Head of caudate nucleus (tissue), 42 donors: ENCODE results near the gene SEH1L.
"Not testable (repeated sequence)": the region's sequence is repeated elsewhere in the genome, so short reads cannot be mapped to it uniquely, and the experiment has no call there.

ENCODE experiments used
- DNase-seq, 42 donors: peaks; one replicate each; pipeline versions ENCODE4 v3.0.0 to v3.0.0-alpha.2; 2020 to 2021; ENCODE audit warnings: mixed read lengths in 7 of 42
- intact Hi-C: fragments of 100-400 bp; cut with DNase I; formaldehyde crosslinking; loops from one replicate; pipeline ENCODE4 v1.15.0; 2022

Gene SEH1L

DNA sequence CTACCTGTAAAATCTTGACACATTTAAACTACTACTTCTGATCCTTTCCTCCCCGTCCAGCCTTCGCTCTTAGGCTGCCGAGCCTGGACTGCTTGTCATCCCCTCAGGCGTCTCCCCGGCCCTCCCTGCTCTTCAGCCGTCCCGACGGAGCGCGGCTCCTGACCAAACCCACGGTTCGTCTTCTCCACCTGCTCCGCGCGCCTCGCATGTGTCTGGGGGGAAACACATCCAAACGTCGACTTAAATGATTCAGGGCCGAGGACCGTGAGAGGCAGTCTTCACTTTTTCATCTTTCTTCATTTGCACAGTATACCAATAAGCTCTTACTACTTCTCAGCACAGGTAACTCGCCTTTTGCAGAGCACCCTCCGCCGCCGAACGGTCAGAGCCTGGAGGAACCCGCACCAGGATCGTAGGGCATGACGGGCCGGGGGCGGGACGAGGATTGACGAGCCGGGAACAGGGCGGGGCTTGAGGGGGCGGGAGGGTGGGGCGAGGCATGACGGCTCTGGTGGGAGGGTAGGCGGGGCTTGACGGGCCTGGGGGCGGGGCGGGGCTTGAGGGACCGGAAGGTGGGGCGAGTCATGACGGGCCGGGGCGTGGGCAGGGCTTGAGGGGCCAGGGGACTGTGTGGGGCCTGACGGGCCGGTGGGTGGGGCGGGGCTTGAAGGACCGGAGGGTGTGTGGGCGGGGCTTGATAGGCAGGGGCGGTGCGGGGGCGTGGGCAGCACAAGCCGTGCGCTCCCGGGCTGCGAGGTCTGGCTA is at the start of gene SEH1L:
Gene SEH1L (plus strand): TSS at position 727 of the 765 bp plus-strand sequence. CDS start 111 bp downstream, outside the sequence.
- intact Hi-C loops, result loop anchor here (2.0 to 5.0 kb wide), 3 partner anchors 43 to 570 kb away; partner anchors contain the start of genes AFG3L2, CEP192 and PTPN2
- DNase-seq, result peak; percentile 95 to 100 (median 99)

GRCh38 chr18:12901208-12901607 is 46.6 kb upstream of the SEH1L start:
- intact Hi-C loops, result not testable (repeated sequence)

DNA sequence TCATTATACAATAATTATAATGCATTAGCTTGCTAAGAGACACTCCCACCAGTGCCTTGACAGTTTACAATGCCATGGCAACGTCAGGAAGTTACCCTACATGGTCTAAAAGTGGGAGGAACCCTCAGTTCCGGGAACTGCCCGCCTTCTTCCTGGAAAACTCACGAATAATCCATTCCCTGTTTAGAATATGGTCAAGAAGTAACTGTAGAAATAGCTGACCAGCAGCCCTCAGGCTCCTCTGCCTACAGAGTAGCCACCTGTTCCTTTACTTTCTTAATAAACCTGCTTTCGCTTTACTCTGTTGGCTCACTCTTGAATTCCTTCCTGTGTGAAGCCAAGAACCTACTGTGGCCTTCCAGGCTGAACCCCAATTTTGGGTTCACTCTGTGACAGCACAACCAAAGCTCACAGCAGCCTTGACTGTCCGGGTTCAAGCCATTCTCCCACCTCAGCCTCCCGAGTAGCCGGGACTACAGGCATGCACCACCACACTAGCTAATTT is 43.7 kb upstream of the SEH1L start:
- intact Hi-C loops, result no loop called here
- DNase-seq, result no peak

More at GRCh38 chr18:12901208-12901607, 46.6 kb upstream of the SEH1L start:
- not testable (repeated sequence) for DNase-seq

GRCh38 chr18:12906119-12906518 is 41.7 kb upstream of the SEH1L start:
- no peak for DNase-seq
- intact Hi-C loops, result no loop called here

DNA sequence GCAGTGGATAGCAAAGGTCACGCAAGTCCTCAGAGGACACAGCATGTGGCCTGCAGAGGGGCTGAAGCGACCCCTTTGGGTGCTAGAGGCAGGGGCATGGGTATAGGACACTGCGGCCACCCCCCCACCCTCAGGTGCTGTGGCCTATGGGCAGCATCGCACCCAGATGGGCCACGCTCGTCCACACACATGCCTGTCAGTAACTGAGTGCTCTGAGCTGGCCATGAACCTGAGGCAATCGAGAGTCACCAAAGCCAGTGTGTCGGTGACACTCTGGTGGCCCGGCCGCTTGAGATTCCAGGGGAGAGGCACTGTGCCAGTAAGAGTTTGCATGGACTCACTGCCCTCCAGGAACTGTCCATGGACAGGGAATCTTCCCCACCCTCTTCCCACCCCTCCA is 41.0 kb upstream of the SEH1L start:
- intact Hi-C loops, result no loop called here
- no peak for DNase-seq

DNA sequence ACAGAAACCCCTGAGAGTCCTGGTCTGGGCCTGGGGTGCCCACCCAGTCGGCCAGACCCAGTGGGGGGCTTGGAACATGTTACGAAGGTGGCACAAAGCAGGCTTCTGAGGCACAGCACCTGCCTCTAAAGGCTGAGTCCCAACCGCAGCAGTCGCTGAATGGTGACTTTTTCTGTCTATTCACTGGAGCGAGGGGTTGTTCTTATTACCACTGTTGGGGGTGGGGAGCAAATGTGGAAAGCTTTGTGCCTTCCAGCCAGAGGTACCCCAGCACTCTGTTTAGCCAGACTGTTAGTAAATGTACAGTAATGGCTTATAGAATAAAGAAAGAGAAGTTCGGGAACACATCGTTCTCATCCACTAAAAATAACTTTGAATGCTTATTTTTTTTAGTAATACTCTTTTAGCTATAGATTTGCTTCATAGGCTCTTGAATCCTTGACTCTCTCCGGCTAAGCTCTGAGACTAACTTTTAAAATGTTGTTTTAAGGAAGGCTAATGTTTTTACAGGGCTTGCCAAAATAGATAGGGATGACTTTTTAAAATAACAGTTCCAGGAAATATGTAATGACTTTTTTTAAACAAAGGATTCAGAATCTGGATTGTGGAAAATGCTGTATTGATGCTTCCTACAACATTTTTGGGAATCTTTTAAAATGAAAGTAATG is 40.4 kb upstream of the SEH1L start:
- intact Hi-C loops, result no loop called here
- no peak for DNase-seq

- DNase-seq, result peak in 3 of 42 donors; percentile 22 to 45 (median 23)
- intact Hi-C loops, result no loop called here
These were observed 39.1 kb upstream of the SEH1L start for GRCh38 chr18:12908706-12909105.

GRCh38 chr18:12911025-12911928 is 36.5 kb upstream of the SEH1L start:
- intact Hi-C loops, result no loop called here
- peak in 17 of 42 donors; percentile 3 to 65 (median 27) for DNase-seq

DNA sequence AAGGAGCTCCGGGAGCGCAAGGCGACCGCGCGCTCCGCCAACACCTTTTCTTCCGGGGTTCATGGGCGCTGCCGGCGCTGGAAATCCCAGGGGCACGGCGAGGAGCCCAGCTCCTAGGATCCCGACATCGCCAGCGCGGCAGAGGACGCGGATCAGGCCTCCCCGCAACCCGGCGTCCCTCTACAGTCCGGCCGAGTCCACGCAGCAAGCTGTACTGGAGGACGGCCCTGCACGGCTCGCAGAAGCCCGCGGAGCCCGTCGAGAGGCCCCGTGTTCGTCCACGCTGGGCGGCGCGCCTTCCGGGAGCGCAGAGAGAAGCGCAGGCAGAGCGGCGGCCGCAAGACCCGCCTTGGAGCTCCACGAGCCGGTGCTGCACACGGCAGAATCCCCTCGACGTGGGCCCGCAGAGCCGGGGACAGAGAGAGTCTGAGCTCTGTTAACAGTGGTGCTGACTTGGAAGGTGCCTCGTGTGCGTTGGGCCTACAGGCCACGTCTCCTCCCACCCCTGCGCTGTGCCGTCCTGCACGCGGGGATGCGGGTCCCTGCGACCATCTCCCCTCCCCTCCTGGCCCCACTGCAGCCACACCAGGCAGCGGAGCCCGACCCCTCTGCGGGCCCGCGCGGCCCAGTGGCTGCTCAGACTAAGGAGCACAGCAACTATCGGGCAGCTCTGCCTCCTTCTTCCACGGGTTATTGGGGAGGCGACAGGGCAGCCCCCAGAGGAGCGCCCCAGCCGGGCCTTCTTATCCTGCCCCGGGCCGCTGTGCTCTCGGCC is 35.7 kb upstream of the SEH1L start:
- intact Hi-C loops, result no loop called here
- DNase-seq, result no peak

DNA sequence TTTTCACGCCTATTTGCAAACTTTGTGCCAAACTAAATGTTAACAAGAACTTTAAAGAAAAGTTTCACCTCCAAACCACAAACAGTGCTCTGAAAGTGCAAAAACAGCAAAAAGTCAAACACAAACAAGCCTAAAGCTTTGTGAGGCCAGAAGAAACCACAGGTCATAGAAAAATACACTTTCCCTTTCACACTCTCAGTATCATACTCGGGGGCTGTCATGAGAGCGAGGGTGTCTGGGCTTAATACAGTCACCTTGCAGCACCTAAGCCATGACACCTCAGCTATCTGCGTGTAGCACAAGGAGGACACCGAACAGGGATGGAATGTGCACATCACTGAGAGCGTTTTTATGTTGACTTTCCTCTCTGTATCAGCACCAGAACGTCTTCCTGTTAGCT is 26.6 kb upstream of the SEH1L start:
- intact Hi-C loops, result no loop called here

GRCh38 chr18:12922266-12922665 is 25.5 kb upstream of the SEH1L start:
- DNase-seq, result no peak
- intact Hi-C loops, result no loop called here

More for the DNA sequence above, 26.6 kb upstream of the SEH1L start:
- no peak for DNase-seq

- no peak for DNase-seq
These were observed 23.2 kb upstream of the SEH1L start for GRCh38 chr18:12924616-12925015.

GRCh38 chr18:12928206-12928605 is 19.6 kb upstream of the SEH1L start:
- intact Hi-C loops, result no loop called here
- no peak for DNase-seq

More at GRCh38 chr18:12924616-12925015, 23.2 kb upstream of the SEH1L start:
- intact Hi-C loops, result no loop called here

DNA sequence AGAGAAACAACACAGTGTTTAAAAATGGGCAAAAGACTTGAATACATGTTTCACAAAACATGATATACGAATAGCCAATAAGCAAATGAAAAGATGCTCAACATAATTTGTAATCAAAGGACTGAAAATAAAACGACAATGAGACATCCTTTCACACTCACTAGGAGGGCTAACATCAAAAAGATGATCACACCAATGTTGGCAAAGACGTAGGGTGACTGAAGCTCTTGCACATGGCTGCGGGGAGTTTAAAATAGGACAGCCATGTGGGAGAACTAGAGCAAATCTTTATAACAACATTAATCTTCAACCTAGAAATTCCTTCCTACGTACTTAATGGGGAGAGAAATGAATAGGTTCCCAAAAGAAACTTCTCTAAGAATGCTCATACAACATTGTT is 19.2 kb upstream of the SEH1L start:
- intact Hi-C loops, result no loop called here
- peak in 11 of 42 donors; percentile 9 to 66 (median 29) for DNase-seq

GRCh38 chr18:12929477-12930083 is 18.2 kb upstream of the SEH1L start:
- intact Hi-C loops, result loop anchor here (5.0 kb wide), 2 partner anchors 187 to 202 kb away; no protein-coding TSS in a partner anchor

GRCh38 chr18:12930376-12930775 is 17.4 kb upstream of the SEH1L start:
- intact Hi-C loops, result loop anchor here (5.0 kb wide), 2 partner anchors 188 to 203 kb away; no protein-coding TSS in a partner anchor

More at GRCh38 chr18:12929477-12930083, 18.2 kb upstream of the SEH1L start:
- no peak for DNase-seq

GRCh38 chr18:12930908-12931307 is 16.9 kb upstream of the SEH1L start:
- intact Hi-C loops, result loop anchor here (5.0 kb wide), 2 partner anchors 189 to 204 kb away; no protein-coding TSS in a partner anchor

More at GRCh38 chr18:12930376-12930775, 17.4 kb upstream of the SEH1L start:
- no peak for DNase-seq

More at GRCh38 chr18:12930908-12931307, 16.9 kb upstream of the SEH1L start:
- DNase-seq, result no peak
